GM12878 (cell line): ENCODE data around the gene KCNK4. TPM values are rescaled to one million over a fixed set of nuclear protein-coding genes. Genes with fewer than 3 reads are reported as not detected.
A peak's percentile ranks its signal among the peaks of the same experiment; 100 is the strongest.

Experiments
- ATAC-seq: fragments of 200-7000 bp; cut with Tn5 transposase; 3 replicates; pipeline ENCODE4 v1.9.1; 2020; ENCODE audit warnings: mild to moderate bottlenecking, moderate library complexity
- BruUV-seq: library from RNA; stranded (reverse); fragments of 400-500 nt; replicated peaks from 2 replicates; lab custom pipeline; 2021; lab: Mats Ljungman, UMichigan
- CTCF ChIA-PET: fragments of 300-600 bp; sonication (Branson Sonifier 250); formaldehyde crosslinking; extraction: SDS; loops from one replicate; lab custom pipeline; 2021; ENCODE audit warnings: inconsistent platforms; lab: Yijun Ruan, JAX
- POLR2A ChIA-PET: fragments of 350-600 bp; formaldehyde crosslinking; extraction: SDS; loops from one replicate; lab custom pipeline; 2021; ENCODE audit warnings: inconsistent platforms; lab: Charles Lee
- RAD21 ChIA-PET: fragments of 300-600 bp; sonication (Branson Sonifier 250); formaldehyde crosslinking; loops from one replicate; lab custom pipeline; 2023; ENCODE audit warnings: antibody characterized with exemption; ENCODE audit not compliant: unreplicated experiment; lab: Charles Lee
- SMC1A ChIA-PET: fragments of 300-600 bp; sonication (Branson Sonifier 250); formaldehyde crosslinking; loops from one replicate; lab custom pipeline; 2023; ENCODE audit not compliant: unreplicated experiment, uncharacterized antibody; lab: Charles Lee
- DNase-seq: peaks from one replicate; pipeline ENCODE4 v3.0.0-alpha.2; 2011; ENCODE audit warnings: low read depth, low spot score
- FAIRE-seq: peaks from 3 replicates; lab custom pipeline; 2011; peaks lifted over from hg19 to GRCh38; lab: Jason Lieb, UNC
- H2AFZ ChIP-seq: 2 replicates; pipeline ENCODE4 v1.6.0; 2011; ENCODE audit warnings: low read depth, low read length, control low read depth; ENCODE audit not compliant: control insufficient read depth
- H3K27ac ChIP-seq: 2 replicates; pipeline ENCODE4 v1.5.1; 2011; ENCODE audit warnings: control low read depth; ENCODE audit not compliant: control insufficient read depth, insufficient read depth
- H3K27me3 ChIP-seq, 2 experiments: replicated peaks in 1 of 2; 2 replicates each; pipeline versions ENCODE4 v1.6.0 to v1.6.1; 2011; ENCODE audit warnings: low read length in 1 of 2; ENCODE audit not compliant: control insufficient read depth in 2 of 2, insufficient read depth in 2 of 2
- H3K36me3 ChIP-seq, 2 experiments: 2 replicates each; pipeline ENCODE4 v1.5.1; 2011; ENCODE audit warnings: low read length in 1 of 2; ENCODE audit not compliant: control insufficient read depth in 2 of 2, insufficient read depth in 2 of 2
- H3K4me1 ChIP-seq: 2 replicates; pipeline ENCODE4 v1.6.1; 2011; ENCODE audit warnings: mild to moderate bottlenecking, low read length, moderate library complexity, mixed read lengths; ENCODE audit not compliant: control insufficient read depth, insufficient read depth
- H3K4me2 ChIP-seq: 2 replicates; pipeline ENCODE4 v1.6.0; 2011; ENCODE audit warnings: control low read depth; ENCODE audit not compliant: control insufficient read depth, insufficient read depth
- H3K4me3 ChIP-seq: fragments of 200-600 bp; sonication (generic); 2 replicates; pipeline ENCODE4 v1.5.1; 2016
- H3K79me2 ChIP-seq: 2 replicates; pipeline ENCODE4 v1.6.0; 2011; ENCODE audit warnings: low read length; ENCODE audit not compliant: control insufficient read depth, insufficient read depth
- H3K9ac ChIP-seq: 2 replicates; pipeline ENCODE4 v1.8.0; 2011; ENCODE audit warnings: low read length, control low read depth, mixed read lengths; ENCODE audit not compliant: control insufficient read depth, insufficient read depth
- H3K9me3 ChIP-seq: replicated peaks from 3 replicates; pipeline ENCODE4 v1.5.1; 2011; ENCODE audit warnings: mild to moderate bottlenecking, low read length; ENCODE audit not compliant: control insufficient read depth, insufficient read depth
- H4K20me1 ChIP-seq: 2 replicates; pipeline ENCODE4 v1.6.0; 2011; ENCODE audit not compliant: control insufficient read depth, insufficient read depth
- CBFB ChIP-seq: IDR thresholded peaks from 2 replicates; pipeline ENCODE4 v1.6.1; 2016; ENCODE audit warnings: antibody characterized with exemption, low read depth
- NR2C2 ChIP-seq: IDR thresholded peaks from 2 replicates; pipeline ENCODE4 v1.6.1; 2011; ENCODE audit warnings: borderline replicate concordance, low read depth; ENCODE audit not compliant: control insufficient read depth, insufficient read length
- POLR2AphosphoS2 ChIP-seq: IDR thresholded peaks from 2 replicates; pipeline ENCODE4 v1.6.1; 2011; ENCODE audit warnings: low read depth, mild to moderate bottlenecking, low read length, improper control_type of control experiment, moderate library complexity
- SMARCA5 ChIP-seq: fragments of 450-650 bp; IDR thresholded peaks from 2 replicates; pipeline ENCODE4 v1.6.1; 2017; ENCODE audit warnings: mild to moderate bottlenecking
- SRF ChIP-seq, 2 experiments: IDR thresholded peaks; 2 replicates each; pipeline ENCODE4 v1.6.1; 2011; ENCODE audit warnings: low read depth in 2 of 2, low read length in 2 of 2, mild to moderate bottlenecking in 1 of 2, moderate library complexity in 1 of 2
- YBX1 ChIP-seq: fragments of 450-650 bp; IDR thresholded peaks from 2 replicates; pipeline ENCODE4 v1.6.1; 2016; ENCODE audit warnings: antibody characterized with exemption
- ZNF622 ChIP-seq: fragments of 450-650 bp; IDR thresholded peaks from 2 replicates; pipeline ENCODE4 v1.6.1; 2017; ENCODE audit warnings: mild to moderate bottlenecking, inconsistent platforms
- WGBS: methylation state at CpG from one replicate; pipeline ENCODE4 v1.1.6; 2016; ENCODE audit warnings: low lambda C conversion rate; ENCODE audit not compliant: insufficient replicate concordance, insufficient coverage; ENCODE audit errors: missing lambda C conversion rate; 5-methylcytosine and 5-hydroxymethylcytosine counted together
- in situ Hi-C: fragments of 300-500 bp; cut with MboI; formaldehyde crosslinking; loops from 9 replicates; pipeline ENCODE4 v1.14.3; 2018; ENCODE audit warnings: mixed read lengths
- intact Hi-C: fragments of 100-400 bp; cut with micrococcal nuclease; formaldehyde crosslinking; loops from one replicate; pipeline ENCODE4 v1.14.2; 2022; ENCODE audit not compliant: unreplicated experiment
- polyA plus RNA-seq, 11 experiments: library from polyadenylated mRNA; depleted of rRNA in 4 of 11; unstranded in 6 of 11; stranded (reverse) in 5 of 11; fragments of >200 nt; fragmentation: Nextera tagmentation in 4 of 11; fragmentation: Illumina TruSeq in 1 of 11; extraction: Ambion mirVana in 4 of 11; extraction: Trizol in 1 of 11; gene quantifications; 1 replicate in 1 of 11; 2 replicates in 10 of 11; pipeline versions ENCODE4 v1.2.1 to v1.2.3, GENCODE V29; 2011 to 2016; ENCODE audit warnings: inconsistent platforms in 2 of 11, missing spikeins in 2 of 11, low read depth in 1 of 11
- total RNA-seq, 4 experiments: library from RNA; depleted of rRNA in 3 of 4; stranded (reverse); fragments of >200 nt in 3 of 4; fragmentation: Illumina TruSeq in 1 of 4; extraction: Trizol in 1 of 4; gene quantifications; 2 replicates each; pipeline versions ENCODE4 v1.2.1 to v1.2.3, GENCODE V29; 2013 to 2021
- TF ChIP-seq, protein P1 (sequence below): fragments of 450-650 bp; formaldehyde crosslinking; IDR thresholded peaks from 2 replicates; pipeline ENCODE4 v1.5.0; 2022; ENCODE audit warnings: mild to moderate bottlenecking, missing genetic modification characterization
- TF ChIP-seq, protein P2 (sequence below): fragments of 450-650 bp; IDR thresholded peaks from 2 replicates; pipeline ENCODE4 v1.6.1; 2017; ENCODE audit warnings: antibody characterized with exemption, mild to moderate bottlenecking, moderate library complexity
- TF ChIP-seq, protein P3 (sequence below): fragments of 450-650 bp; IDR thresholded peaks from 2 replicates; pipeline ENCODE4 v1.6.1; 2018; ENCODE audit warnings: borderline replicate concordance, mild to moderate bottlenecking; ENCODE audit not compliant: partially characterized antibody
- TF ChIP-seq, protein P4 (sequence below): IDR thresholded peaks from 2 replicates; pipeline ENCODE4 v1.6.1; 2011; ENCODE audit warnings: low read depth, mild to moderate bottlenecking, low read length, moderate library complexity, borderline replicate concordance; ENCODE audit errors: extremely low read depth

Gene KCNK4
- total and polyA plus RNA-seq, 10 of the 15 experiments (the other 5 are each of a cell fraction or from before 2014, with no cell fraction given) = 0.04 TPM; not detected in 9

DNA sequence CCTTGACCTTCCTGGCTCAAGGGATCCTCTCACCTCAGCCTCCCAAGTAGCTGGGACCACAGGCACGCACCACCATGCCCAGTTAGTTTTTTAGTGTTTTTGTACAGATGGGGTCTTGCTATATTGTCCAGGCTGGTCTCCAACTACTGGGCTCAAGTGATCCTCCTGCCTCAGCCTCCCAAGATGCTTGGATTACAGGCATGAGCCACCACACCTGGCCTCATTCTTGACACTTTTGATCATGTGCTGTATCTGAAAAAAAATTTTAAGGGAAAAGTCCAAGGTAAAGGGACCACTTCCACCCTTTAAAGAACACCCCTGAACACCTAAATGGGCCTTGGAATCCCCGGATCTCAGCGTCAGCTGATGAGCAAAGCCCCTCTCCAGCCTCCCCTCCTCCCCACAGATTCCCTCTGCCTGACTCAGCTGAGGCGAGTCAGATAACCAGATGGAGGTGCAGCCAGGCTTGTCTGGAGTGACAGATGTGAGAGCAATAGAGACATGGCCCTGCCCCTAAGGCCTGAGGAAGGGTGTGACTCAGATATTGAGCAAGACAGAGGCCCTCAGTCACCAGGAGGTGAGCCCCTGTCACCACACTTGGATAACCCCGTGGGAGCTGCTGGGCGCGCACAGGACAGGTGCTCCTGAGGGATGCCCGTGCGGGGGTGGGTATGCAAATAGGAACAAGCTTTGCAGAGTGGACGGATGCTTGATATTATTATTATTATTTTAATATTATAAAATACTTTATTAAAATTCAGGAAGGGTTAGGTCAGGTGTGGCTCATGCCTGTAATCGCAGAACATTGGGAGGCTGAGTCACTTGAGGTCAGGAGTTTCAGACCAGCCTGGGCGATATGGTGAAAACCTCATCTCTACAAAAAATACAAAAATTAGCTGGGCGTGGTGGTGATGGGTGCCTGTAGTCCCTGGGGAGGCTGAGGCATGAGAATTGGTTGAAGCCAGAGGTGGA lies 43.9 kb downstream of the KCNK4 start:
- no peaks in the 10 kb centered on the region for H3K27me3 ChIP-seq
- in situ Hi-C loops (no loop called here), intact Hi-C loops (loop anchor here (1.0 kb wide), 1 partner anchor 18 kb away; the partner anchor contains the start of gene TRMT112)
- H4K20me1 ChIP-seq = no peaks in the 10 kb centered on the region
- ChIA-PET CTCF (interaction anchor here (0.5 to 14.7 kb wide), 11 partner anchors 12 to 129 kb away, joined by 3 to 228 read pairs (median 4); partner anchors contain the start of genes ESRRA, PRDX5, RPS6KA4 and TRMT112), RAD21 (interaction anchor here (1.0 to 4.7 kb wide), 6 partner anchors 11 to 109 kb away, joined by 3 to 57 read pairs (median 6); partner anchors contain the start of genes NUDT22, PRDX5 and TRMT112), POLR2A (interaction anchor here (0.7 to 1.9 kb wide), 8 partner anchors 10 to 1479 kb away, joined by 3 to 25 read pairs (median 6); partner anchors contain the start of genes ESRRA, FERMT3, PRDX5 and TRMT112), SMC1A (interaction anchor here (1.5 to 6.4 kb wide), 4 partner anchors 17 to 31 kb away, joined by 3 to 71 read pairs (median 10); partner anchors contain the start of genes PRDX5, RPS6KA4 and TRMT112)
- no peaks in the 10 kb centered on the region for H3K36me3 ChIP-seq
- ATAC-seq = peak; percentile 87
- peak; percentile 88 for FAIRE-seq
- WGBS = 9% methylated on average over 13 of the region's 13 CpGs
- DNase-seq = peak; percentile 87
- peak overlapping the region; percentile 41 for H3K27ac ChIP-seq
- H3K79me2 ChIP-seq = peaks cover 12% of the 10 kb centered on the region
- peak overlapping the region; percentile 57 for H3K4me2 ChIP-seq
- BruUV-seq = no TSS peak
- H3K9ac ChIP-seq = no peak overlapping the region
- peaks cover 30% of the 10 kb centered on the region for H3K4me1 ChIP-seq
- H3K4me3 ChIP-seq = no peak overlapping the region
- no peak overlapping the region for H2AFZ ChIP-seq
- no peaks in the 10 kb centered on the region for H3K9me3 ChIP-seq
- TF ChIP-seq, protein P1, sequence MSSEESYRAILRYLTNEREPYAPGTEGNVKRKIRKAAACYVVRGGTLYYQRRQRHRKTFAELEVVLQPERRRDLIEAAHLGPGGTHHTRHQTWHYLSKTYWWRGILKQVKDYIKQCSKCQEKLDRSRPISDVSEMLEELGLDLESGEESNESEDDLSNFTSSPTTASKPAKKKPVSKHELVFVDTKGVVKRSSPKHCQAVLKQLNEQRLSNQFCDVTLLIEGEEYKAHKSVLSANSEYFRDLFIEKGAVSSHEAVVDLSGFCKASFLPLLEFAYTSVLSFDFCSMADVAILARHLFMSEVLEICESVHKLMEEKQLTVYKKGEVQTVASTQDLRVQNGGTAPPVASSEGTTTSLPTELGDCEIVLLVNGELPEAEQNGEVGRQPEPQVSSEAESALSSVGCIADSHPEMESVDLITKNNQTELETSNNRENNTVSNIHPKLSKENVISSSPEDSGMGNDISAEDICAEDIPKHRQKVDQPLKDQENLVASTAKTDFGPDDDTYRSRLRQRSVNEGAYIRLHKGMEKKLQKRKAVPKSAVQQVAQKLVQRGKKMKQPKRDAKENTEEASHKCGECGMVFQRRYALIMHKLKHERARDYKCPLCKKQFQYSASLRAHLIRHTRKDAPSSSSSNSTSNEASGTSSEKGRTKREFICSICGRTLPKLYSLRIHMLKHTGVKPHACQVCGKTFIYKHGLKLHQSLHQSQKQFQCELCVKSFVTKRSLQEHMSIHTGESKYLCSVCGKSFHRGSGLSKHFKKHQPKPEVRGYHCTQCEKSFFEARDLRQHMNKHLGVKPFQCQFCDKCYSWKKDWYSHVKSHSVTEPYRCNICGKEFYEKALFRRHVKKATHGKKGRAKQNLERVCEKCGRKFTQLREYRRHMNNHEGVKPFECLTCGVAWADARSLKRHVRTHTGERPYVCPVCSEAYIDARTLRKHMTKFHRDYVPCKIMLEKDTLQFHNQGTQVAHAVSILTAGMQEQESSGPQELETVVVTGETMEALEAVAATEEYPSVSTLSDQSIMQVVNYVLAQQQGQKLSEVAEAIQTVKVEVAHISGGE (CRISPR knock-in tag) = no peak
- no peak for TF ChIP-seq NR2C2
- peak; percentile 81 for TF ChIP-seq SMARCA5
- TF ChIP-seq YBX1 = no peak
- 0 out of 4 replicates have a peak, but pooled peaks of 1 of the 2 experiments have one; percentile 5 for TF ChIP-seq SRF (IDR thresholded peaks at IDR 0.05; ENCODE audit: low read depth in 2 of 2, low read length in 2 of 2)
- TF ChIP-seq ZNF622 = no peak
- TF ChIP-seq CBFB = 0 out of 2 replicates have a peak, but pooled peaks have one; percentile 33
- TF ChIP-seq, protein P2, sequence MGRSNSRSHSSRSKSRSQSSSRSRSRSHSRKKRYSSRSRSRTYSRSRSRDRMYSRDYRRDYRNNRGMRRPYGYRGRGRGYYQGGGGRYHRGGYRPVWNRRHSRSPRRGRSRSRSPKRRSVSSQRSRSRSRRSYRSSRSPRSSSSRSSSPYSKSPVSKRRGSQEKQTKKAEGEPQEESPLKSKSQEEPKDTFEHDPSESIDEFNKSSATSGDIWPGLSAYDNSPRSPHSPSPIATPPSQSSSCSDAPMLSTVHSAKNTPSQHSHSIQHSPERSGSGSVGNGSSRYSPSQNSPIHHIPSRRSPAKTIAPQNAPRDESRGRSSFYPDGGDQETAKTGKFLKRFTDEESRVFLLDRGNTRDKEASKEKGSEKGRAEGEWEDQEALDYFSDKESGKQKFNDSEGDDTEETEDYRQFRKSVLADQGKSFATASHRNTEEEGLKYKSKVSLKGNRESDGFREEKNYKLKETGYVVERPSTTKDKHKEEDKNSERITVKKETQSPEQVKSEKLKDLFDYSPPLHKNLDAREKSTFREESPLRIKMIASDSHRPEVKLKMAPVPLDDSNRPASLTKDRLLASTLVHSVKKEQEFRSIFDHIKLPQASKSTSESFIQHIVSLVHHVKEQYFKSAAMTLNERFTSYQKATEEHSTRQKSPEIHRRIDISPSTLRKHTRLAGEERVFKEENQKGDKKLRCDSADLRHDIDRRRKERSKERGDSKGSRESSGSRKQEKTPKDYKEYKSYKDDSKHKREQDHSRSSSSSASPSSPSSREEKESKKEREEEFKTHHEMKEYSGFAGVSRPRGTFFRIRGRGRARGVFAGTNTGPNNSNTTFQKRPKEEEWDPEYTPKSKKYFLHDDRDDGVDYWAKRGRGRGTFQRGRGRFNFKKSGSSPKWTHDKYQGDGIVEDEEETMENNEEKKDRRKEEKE = no peak
- TF ChIP-seq, protein P3, sequence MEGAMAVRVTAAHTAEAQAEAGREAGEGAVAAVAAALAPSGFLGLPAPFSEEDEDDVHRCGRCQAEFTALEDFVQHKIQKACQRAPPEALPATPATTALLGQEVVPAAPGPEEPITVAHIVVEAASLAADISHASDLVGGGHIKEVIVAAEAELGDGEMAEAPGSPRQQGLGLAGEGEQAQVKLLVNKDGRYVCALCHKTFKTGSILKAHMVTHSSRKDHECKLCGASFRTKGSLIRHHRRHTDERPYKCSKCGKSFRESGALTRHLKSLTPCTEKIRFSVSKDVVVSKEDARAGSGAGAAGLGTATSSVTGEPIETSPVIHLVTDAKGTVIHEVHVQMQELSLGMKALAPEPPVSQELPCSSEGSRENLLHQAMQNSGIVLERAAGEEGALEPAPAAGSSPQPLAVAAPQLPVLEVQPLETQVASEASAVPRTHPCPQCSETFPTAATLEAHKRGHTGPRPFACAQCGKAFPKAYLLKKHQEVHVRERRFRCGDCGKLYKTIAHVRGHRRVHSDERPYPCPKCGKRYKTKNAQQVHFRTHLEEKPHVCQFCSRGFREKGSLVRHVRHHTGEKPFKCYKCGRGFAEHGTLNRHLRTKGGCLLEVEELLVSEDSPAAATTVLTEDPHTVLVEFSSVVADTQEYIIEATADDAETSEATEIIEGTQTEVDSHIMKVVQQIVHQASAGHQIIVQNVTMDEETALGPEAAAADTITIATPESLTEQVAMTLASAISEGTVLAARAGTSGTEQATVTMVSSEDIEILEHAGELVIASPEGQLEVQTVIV = no peak
- TF ChIP-seq, protein P4, sequence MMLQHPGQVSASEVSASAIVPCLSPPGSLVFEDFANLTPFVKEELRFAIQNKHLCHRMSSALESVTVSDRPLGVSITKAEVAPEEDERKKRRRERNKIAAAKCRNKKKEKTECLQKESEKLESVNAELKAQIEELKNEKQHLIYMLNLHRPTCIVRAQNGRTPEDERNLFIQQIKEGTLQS = no peak
- no peak for TF ChIP-seq POLR2AphosphoS2
